Activated CD4-positive, alpha-beta T cell treated with anti-CD3 and anti-CD28 coated beads for 36 hours (primary cell): ENCODE data around the gene UNC79. TPM values are rescaled to one million over a fixed set of nuclear protein-coding genes. Genes with fewer than 3 reads are reported as not detected.

Experiments used
- ATAC-seq: fragments of 200-7000 bp; cut with Tn5 transposase; one replicate; pipeline ENCODE4 v1.10.0; 2021; ENCODE audit warnings: mild to moderate bottlenecking, moderate library complexity
- CTCF ChIA-PET: fragments of 350-600 bp; sonication (Branson Sonifier 250); formaldehyde crosslinking; loops from one replicate; lab custom pipeline; 2021; ENCODE audit warnings: antibody characterized with exemption; lab: Charles Lee
- POLR2A ChIA-PET: fragments of 350-600 bp; sonication (Branson Sonifier 250); formaldehyde crosslinking; loops from one replicate; lab custom pipeline; 2021; ENCODE audit warnings: antibody characterized with exemption, inconsistent platforms; lab: Charles Lee
- DNase-seq: peaks from one replicate; pipeline ENCODE4 v3.0.0-alpha.2; 2020
- H3K27ac Mint-ChIP-seq: one replicate; pipeline ENCODE4 v1.8.0; 2021; ENCODE audit warnings: mixed read lengths
- H3K27me3 Mint-ChIP-seq: one replicate; pipeline ENCODE4 v1.8.0; 2021; ENCODE audit warnings: mixed read lengths
- H3K36me3 Mint-ChIP-seq: one replicate; pipeline ENCODE4 v1.8.0; 2021; ENCODE audit warnings: low read depth, mixed read lengths
- H3K4me1 Mint-ChIP-seq: one replicate; pipeline ENCODE4 v1.8.0; 2021; ENCODE audit warnings: mixed read lengths
- H3K4me3 Mint-ChIP-seq: one replicate; pipeline ENCODE4 v1.8.0; 2021; ENCODE audit warnings: mild to moderate bottlenecking, moderate library complexity, mixed read lengths
- H3K9me3 Mint-ChIP-seq: one replicate; pipeline ENCODE4 v1.8.0; 2021; ENCODE audit warnings: low read depth, mixed read lengths
- intact Hi-C, 2 experiments: fragments of 100-400 bp; cut with DNase I in 1 of 2; cut with micrococcal nuclease in 1 of 2; formaldehyde crosslinking; loops; one replicate each; pipeline versions ENCODE4 v1.14.2 to v1.15.1; 2022 to 2024; cut with DNase I, micrococcal nuclease
- total RNA-seq, 2 experiments: library from RNA; stranded (reverse); gene quantifications; one replicate each; pipeline ENCODE4 v1.2.3, GENCODE V29; 2021

Gene UNC79
- total RNA-seq, 2 experiments from 2014 or later: 0.02 TPM; not detected in 1

DNA sequence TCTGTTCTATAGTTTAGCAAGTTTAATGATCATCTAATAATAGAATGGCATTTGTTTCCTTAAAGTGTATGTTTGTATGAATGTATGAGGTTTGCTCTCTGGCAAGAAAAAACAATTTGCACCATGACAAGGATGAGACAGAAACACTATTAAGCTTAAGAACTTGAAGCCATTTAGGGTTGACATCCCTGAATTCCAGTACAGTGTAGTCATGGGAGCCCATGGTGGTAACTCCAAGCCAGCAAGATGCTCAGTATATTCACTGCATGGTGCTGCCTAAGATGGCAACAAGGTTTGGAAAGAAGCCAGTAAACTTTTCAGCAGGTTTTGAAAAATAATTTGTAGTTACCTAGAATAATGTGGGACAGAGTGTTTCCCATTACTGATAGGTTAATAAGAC lies 198.9 kb downstream of the UNC79 start:
- ATAC-seq: no peak
- H3K9me3 Mint-ChIP-seq: no peaks in the 10 kb centered on the region
- H3K4me3 Mint-ChIP-seq: no peak overlapping the region
- intact Hi-C loops: no loop called here
- no peaks in the 10 kb centered on the region for H3K4me1 Mint-ChIP-seq
- no peak overlapping the region for H3K27ac Mint-ChIP-seq
- CTCF ChIA-PET: no interaction called here
- DNase-seq: no peak
- H3K36me3 Mint-ChIP-seq: no peaks in the 10 kb centered on the region
- POLR2A ChIA-PET: no interaction called here
- H3K27me3 Mint-ChIP-seq: peaks cover 28% of the 10 kb centered on the region

GRCh38 chr14:93638790-93639189 lies 208.1 kb downstream of the UNC79 start:
- Mint-ChIP-seq H3K27ac (no peak overlapping the region), H3K4me1 (no peaks in the 10 kb centered on the region), H3K27me3 (peaks cover 31% of the 10 kb centered on the region), H3K4me3 (no peak overlapping the region), H3K36me3 (no peaks in the 10 kb centered on the region), H3K9me3 (no peaks in the 10 kb centered on the region)
- DNase-seq (no peak), ATAC-seq (no peak)
- intact Hi-C loops: no loop called here
- POLR2A ChIA-PET: interaction anchor here (0.6 kb wide), 1 partner anchor 206 kb away, joined by 3 read pairs; no protein-coding TSS in a partner anchor
- CTCF ChIA-PET: no interaction called here

GRCh38 chr14:93643127-93643526 lies 212.4 kb downstream of the UNC79 start:
- peaks cover 12% of the 10 kb centered on the region for H3K9me3 Mint-ChIP-seq
- ChIA-PET CTCF (no interaction called here), POLR2A (no interaction called here)
- H3K4me1 Mint-ChIP-seq: peaks cover 12% of the 10 kb centered on the region
- H3K27me3 Mint-ChIP-seq: peaks cover 41% of the 10 kb centered on the region
- H3K4me3 Mint-ChIP-seq: no peak overlapping the region
- H3K36me3 Mint-ChIP-seq: no peaks in the 10 kb centered on the region
- H3K27ac Mint-ChIP-seq: no peak overlapping the region
- ATAC-seq (no peak), DNase-seq (no peak)
- intact Hi-C loops: no loop called here

GRCh38 chr14:93643676-93644075 lies 212.9 kb downstream of the UNC79 start:
- no peak for ATAC-seq
- Mint-ChIP-seq H3K27me3 (peaks cover 39% of the 10 kb centered on the region), H3K4me3 (no peak overlapping the region), H3K36me3 (no peaks in the 10 kb centered on the region), H3K9me3 (peaks cover 13% of the 10 kb centered on the region), H3K27ac (no peak overlapping the region), H3K4me1 (peaks cover 17% of the 10 kb centered on the region)
- DNase-seq: no peak
- CTCF ChIA-PET: interaction anchor here (0.6 to 1.7 kb wide), 2 partner anchors 11 to 1438 kb away, joined by 4 to 9 read pairs; no protein-coding TSS in a partner anchor
- POLR2A ChIA-PET: no interaction called here
- intact Hi-C loops: no loop called here

- POLR2A ChIA-PET: no interaction called here
- H3K36me3 Mint-ChIP-seq: no peaks in the 10 kb centered on the region
- ATAC-seq: no peak
- CTCF ChIA-PET: interaction anchor here (1.7 kb wide), 1 partner anchor 10 kb away, joined by 9 read pairs; no protein-coding TSS in a partner anchor
- peaks cover 13% of the 10 kb centered on the region for H3K9me3 Mint-ChIP-seq
- H3K27me3 Mint-ChIP-seq: peaks cover 33% of the 10 kb centered on the region
- H3K27ac Mint-ChIP-seq: no peak overlapping the region
- intact Hi-C loops: no loop called here
- no peak overlapping the region for H3K4me3 Mint-ChIP-seq
- H3K4me1 Mint-ChIP-seq: peaks cover 21% of the 10 kb centered on the region
- no peak for DNase-seq
Observed at GRCh38 chr14:93645200-93645599, 214.5 kb downstream of the UNC79 start.

DNA sequence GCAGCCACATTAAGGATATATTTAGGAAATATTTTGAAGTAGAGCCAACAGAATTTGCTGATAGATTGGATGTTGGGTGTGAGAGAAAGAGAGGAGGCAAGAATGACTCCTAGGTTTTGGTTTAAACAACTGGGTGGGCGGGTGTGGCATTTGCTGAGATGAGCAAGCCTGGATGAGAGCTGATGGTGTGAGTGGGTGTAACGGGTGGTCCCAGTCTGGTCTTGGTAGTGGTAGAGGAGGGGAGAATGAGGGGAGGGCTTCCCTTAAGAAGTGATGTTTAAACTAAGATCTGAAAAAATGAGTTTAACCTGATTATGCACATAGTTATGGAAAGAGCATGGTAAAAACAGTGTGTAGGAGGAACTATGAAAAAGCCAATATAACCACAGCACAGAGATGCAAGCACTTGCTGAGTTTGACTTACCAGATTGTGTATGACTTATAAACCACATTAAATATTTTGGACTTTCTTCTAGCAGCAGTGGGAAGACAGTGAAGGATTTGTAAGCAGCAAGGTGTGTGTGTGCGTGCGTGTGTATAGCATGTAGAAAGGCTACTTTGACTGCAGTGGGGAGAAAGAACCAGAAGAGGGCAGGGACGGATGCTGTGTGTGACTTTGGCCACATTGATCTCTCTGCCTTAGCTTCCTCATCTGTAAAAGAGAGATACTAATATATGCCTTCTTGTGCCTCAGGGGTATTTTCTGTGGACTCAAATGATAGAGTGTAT lies 217.9 kb downstream of the UNC79 start:
- Mint-ChIP-seq H3K27ac (peak overlapping the region; percentile 53), H3K27me3 (peaks cover 30% of the 10 kb centered on the region), H3K36me3 (no peaks in the 10 kb centered on the region), H3K4me1 (peaks cover 21% of the 10 kb centered on the region), H3K9me3 (peaks cover 13% of the 10 kb centered on the region), H3K4me3 (no peak overlapping the region)
- POLR2A ChIA-PET: interaction anchor here (0.6 to 1.0 kb wide), 3 partner anchors 75 to 1503 kb away, joined by 3 to 4 read pairs (median 3); no protein-coding TSS in a partner anchor
- DNase-seq (peak; percentile 70), ATAC-seq (peak; percentile 86)
- intact Hi-C loops: loop anchor here in 1 of 2 experiments (1.0 kb wide), 1 partner anchor 330 kb away; no protein-coding TSS in a partner anchor
- CTCF ChIA-PET: interaction anchor here (0.7 kb wide), 1 partner anchor 169 kb away, joined by 3 read pairs; no protein-coding TSS in a partner anchor

DNA sequence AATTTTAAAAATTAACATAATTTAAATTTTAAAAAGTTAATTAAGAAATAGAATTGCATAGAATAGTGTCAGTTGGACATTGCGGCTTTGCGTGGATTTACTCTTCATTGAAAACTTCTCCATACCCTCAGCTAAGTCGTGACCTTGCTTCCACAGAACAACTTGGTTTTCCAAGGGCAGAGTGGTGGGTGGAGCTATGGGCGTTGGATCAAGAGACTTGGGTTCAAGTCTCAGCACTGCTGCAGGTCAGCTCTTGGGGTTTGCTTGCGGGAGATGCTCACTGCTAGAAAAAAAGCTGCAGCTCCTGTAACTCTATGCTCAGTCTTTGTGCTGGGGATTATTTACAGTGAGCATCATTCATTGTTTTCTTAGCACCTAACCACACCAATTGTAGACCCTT lies 223.9 kb downstream of the UNC79 start:
- Mint-ChIP-seq H3K27me3 (peaks cover 30% of the 10 kb centered on the region), H3K4me3 (no peak overlapping the region), H3K27ac (no peak overlapping the region), H3K9me3 (no peaks in the 10 kb centered on the region), H3K4me1 (no peaks in the 10 kb centered on the region), H3K36me3 (no peaks in the 10 kb centered on the region)
- no peak for ATAC-seq
- CTCF ChIA-PET: interaction anchor here (0.6 to 2.0 kb wide), 8 partner anchors 8 to 984 kb away, joined by 3 to 9 read pairs (median 3); no protein-coding TSS in a partner anchor
- POLR2A ChIA-PET: no interaction called here
- intact Hi-C loops: loop anchor here (2.0 kb wide), 2 partner anchors 238 to 482 kb away; no protein-coding TSS in a partner anchor
- DNase-seq: no peak

DNA sequence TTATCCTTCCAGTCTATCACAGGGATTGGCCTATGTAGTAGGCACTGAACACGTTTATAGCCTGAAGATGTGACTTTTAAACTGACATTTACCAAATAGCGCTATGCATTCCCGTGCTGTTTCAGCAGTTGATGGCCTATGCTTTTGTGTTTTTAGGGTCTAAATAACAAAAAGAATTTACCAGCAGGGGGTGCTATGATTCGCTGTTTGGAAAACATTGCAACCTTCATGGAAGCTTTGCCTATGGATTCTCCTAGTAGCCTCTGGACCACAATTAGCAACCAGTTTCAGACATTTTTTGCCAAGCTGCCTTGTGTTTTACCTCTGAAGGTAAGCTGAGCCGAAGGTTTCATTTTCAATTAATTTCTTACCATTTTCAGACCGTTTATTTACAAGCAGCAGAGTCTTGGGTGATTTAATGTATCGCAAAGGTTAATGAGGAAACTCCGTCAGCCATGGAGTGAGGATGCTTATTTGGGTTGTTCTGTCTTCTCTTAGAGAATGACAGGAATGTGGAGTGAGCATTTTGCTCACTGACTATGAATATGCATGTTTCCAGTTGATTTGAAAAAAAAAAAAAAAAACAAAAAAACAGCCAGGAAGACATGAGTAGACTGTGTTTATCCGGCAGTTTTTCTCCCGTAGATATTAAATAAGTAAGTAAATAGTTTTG lies 224.5 kb downstream of the UNC79 start:
- Mint-ChIP-seq H3K27ac (no peak overlapping the region), H3K36me3 (no peaks in the 10 kb centered on the region), H3K4me1 (no peaks in the 10 kb centered on the region), H3K9me3 (no peaks in the 10 kb centered on the region), H3K27me3 (peaks cover 29% of the 10 kb centered on the region), H3K4me3 (no peak overlapping the region)
- ChIA-PET POLR2A (no interaction called here), CTCF (interaction anchor here (0.6 to 2.0 kb wide), 9 partner anchors 9 to 240 kb away, joined by 3 to 9 read pairs (median 3); no protein-coding TSS in a partner anchor)
- intact Hi-C loops: loop anchor here (1.0 to 2.0 kb wide), 4 partner anchors 238 to 482 kb away; no protein-coding TSS in a partner anchor
- DNase-seq (no peak), ATAC-seq (no peak)

DNA sequence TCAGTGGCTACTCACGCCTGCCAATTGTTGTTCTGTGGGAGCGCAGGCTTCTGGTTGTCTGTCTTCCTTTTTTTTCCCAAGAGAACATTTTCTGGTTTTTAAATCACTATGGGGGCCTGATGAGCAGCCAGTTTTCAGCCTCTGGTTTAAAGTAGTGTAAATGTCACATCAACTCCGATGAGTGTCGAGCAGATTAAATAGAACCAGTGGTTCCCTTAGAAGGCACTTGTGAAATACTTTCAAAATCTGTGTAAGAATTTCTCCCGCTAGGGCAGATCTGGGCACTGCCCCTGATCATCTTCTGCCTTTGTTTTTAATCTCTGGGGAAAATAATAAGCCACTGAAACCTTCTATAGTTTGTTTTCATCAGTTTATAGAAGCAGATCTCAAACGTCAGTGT lies 227.1 kb downstream of the UNC79 start:
- no peaks in the 10 kb centered on the region for H3K4me1 Mint-ChIP-seq
- H3K4me3 Mint-ChIP-seq: no peak overlapping the region
- no peak overlapping the region for H3K27ac Mint-ChIP-seq
- ATAC-seq (no peak), DNase-seq (no peak)
- H3K36me3 Mint-ChIP-seq: no peaks in the 10 kb centered on the region
- H3K9me3 Mint-ChIP-seq: no peaks in the 10 kb centered on the region
- peaks cover 28% of the 10 kb centered on the region for H3K27me3 Mint-ChIP-seq
- POLR2A ChIA-PET: no interaction called here
- CTCF ChIA-PET: no interaction called here
- intact Hi-C loops: no loop called here

GRCh38 chr14:93663317-93663716 lies 232.6 kb downstream of the UNC79 start:
- no peaks in the 10 kb centered on the region for H3K4me1 Mint-ChIP-seq
- intact Hi-C loops: loop anchor here in 1 of 2 experiments (10.0 kb wide), 1 partner anchor 351 kb away; no protein-coding TSS in a partner anchor

GRCh38 chr14:93665169-93665568 lies 234.4 kb downstream of the UNC79 start:
- Mint-ChIP-seq H3K4me1 (no peaks in the 10 kb centered on the region), H3K27me3 (peaks cover 9% of the 10 kb centered on the region), H3K9me3 (peaks cover 21% of the 10 kb centered on the region), H3K27ac (no peak overlapping the region), H3K4me3 (no peak overlapping the region), H3K36me3 (peaks cover 3% of the 10 kb centered on the region)
- intact Hi-C loops: loop anchor here in 1 of 2 experiments (10.0 kb wide), 1 partner anchor 350 kb away; no protein-coding TSS in a partner anchor
- CTCF ChIA-PET: interaction anchor here (0.6 kb wide), 1 partner anchor 10 kb away, joined by 3 read pairs; no protein-coding TSS in a partner anchor
- ATAC-seq (no peak), DNase-seq (no peak)
- POLR2A ChIA-PET: no interaction called here

More at GRCh38 chr14:93663317-93663716, 232.6 kb downstream of the UNC79 start:
- H3K9me3 Mint-ChIP-seq: peaks cover 21% of the 10 kb centered on the region
- peaks cover 3% of the 10 kb centered on the region for H3K36me3 Mint-ChIP-seq
- H3K4me3 Mint-ChIP-seq: no peak overlapping the region
- peaks cover 15% of the 10 kb centered on the region for H3K27me3 Mint-ChIP-seq
- ChIA-PET POLR2A (no interaction called here), CTCF (interaction anchor here (0.8 kb wide), 3 partner anchors 8 to 18 kb away, joined by 3 read pairs; no protein-coding TSS in a partner anchor)
- DNase-seq: no peak
- no peak overlapping the region for H3K27ac Mint-ChIP-seq
- ATAC-seq: no peak
